HG03066 (cell line): ENCODE results near the gene RHOH.

Experiments used
- ATAC-seq: cut with Tn5 transposase; IDR thresholded peaks from one replicate; pipeline ENCODE4 v1.9.1; 2021; ENCODE audit warnings: low read depth; ENCODE audit not compliant: unreplicated experiment

RHOH gene

DNA sequence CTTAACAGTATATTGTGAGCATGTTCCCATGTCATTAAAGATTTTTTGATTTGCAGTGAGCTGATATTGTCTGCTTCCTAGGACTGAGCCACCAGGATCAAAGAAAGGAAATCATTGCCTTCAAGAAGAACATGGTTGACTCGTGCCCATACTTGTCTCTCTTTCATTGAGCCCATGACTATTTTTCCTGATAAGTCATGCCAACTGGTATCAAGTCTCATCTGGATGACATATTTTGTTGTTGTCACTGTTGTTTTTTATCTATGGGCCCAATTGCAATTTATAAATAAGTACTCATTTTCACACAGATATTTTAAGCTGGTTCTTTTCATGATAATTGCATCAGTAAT lies 10.2 kb upstream of the RHOH start:
- ATAC-seq = no peak

DNA sequence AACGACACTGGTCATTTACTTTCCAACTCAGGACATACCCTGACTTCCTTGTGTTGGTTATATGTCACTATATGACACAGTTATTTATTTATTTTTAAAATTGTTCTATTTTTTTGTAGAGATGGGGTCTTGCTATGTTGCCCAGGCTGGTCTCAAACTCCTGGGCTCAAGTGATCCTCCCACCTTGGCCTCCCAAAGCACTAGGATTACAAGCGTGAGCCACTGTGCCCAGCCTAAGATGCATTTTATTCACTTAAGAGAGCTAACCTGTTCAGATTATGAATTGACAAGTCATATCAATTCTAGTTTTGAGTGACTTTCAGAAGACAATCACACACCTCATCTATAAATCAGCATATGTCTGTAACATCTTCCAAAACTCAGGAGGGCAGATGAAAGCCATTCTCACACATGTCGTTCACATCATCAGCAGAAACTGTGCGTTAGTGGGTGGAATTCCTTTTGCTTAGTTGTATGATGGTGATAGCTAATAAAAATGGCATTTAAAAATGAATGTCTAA lies 9.4 kb upstream of the RHOH start:
- no peak for ATAC-seq

DNA sequence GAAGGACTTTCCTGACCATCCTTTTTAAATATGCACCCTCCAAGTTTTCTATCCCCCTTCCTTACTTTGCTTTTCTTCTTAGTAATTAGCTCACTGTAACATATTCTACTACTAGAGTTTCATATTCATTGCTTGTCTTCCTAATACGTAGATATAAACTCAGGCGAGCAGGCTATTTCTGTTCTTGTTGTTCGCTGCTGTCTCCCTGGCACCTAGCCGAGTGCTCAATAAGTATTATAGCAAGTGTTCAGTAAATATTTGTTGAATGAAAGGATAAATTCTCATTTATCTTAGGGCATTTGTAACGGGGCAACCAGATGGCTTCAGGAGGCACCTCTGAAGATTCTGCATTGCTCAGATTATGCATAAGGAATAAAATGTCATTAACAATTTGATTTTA lies 6.8 kb upstream of the RHOH start:
- no peak for ATAC-seq

DNA sequence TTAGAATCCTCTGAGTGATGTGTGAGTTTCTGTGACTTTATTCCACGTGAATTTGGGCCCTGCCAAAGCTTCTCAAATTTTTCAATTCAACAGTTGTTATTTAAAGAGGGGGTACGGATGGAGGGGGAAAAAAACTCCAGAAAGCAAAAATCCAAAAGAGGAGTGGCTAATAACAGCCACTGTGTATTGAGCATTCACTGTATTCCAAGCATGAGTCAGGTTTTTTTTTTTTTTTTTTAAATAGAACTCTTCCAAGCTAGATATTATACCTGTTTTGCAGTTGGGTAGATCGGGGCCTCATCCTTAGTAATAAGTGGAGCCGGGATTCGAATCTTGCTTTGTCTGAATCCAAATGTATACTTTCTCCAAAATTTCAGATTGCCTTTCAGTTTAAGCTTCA lies 6.4 kb upstream of the RHOH start:
- no peak for ATAC-seq

DNA sequence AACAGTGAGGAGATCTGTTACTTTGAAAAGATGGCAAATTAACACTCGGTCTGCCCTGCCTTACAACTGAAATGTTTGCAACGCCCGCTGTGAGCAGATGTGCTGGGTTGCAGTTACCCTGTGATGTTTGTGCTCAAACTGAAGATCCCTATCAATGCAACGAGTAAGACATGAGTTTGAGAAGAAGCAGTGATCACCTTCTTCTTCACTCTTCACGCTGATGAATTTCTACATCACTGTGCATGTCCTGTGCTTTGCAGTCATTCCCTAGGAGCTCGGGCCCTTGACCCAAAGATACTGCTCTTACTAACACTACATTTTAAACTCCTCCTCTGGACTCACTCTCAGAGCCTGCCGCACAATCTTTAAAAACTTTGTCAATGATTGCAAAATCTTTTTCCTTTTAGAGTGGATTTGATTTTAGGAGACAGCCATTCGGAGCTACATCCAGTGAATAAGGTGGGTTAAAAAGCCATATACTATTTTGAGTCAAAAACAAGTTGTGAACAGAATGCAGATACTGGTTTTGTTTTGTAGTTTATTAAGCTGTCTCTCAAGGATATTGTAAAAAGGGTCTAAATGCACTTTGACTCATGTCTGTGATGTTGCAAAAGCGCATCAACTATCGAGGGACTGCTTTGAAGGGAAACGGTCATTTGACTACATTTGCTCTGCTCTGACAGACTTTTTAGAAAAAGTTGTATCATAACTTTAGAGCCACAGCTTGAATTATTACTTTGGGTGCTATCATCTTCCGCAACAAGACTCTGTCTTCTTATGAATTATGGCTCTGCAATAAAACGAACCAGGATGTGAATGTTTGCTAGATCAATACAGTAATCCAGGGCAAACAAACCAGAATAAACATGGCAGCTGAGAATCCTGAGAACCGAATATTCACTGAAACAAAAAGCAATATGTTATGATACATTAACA lies 5.7 kb upstream of the RHOH start:
- ATAC-seq = no peak

DNA sequence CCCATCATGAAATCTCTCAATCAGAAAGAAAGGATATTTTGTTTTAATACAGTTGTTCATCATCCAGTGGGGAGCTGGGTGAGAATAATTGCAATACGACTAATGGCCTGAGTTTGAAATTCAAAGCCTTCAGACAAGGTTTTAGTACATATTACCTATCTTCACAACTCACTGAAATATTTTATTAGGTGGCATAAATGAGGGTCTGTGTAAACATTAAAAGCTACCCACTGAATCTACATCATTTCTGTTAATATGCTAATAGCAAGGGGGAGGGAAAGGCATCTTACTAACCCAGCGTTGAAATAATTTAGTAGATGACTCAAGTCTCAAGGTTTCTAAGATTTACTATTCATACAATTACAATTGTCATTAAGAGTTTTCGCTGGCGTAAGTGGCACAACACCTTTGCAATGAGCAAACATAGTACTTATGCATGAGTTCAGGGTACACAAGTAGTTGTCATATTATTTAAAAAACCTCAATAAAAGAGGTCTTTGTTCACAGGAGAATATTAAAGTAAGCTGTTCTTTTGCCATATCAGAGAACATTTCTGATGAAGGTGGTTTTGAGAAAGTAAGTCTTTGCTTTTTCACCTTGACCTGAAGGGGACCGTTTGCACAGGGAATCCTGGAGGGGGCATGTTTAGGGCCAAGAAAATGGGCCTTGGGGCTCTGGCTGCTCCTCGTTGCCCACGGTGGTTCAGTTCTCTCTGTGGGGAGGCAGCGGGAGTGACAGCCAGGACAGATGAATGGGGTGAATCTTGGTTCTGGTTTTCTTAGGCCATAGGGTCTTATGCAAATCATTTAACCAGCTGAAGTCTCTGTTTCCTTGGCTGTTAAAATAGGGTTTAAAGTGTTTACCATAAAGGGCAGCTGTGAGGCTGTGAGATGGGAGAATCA lies 4.5 kb upstream of the RHOH start:
- ATAC-seq = peak; percentile 31

DNA sequence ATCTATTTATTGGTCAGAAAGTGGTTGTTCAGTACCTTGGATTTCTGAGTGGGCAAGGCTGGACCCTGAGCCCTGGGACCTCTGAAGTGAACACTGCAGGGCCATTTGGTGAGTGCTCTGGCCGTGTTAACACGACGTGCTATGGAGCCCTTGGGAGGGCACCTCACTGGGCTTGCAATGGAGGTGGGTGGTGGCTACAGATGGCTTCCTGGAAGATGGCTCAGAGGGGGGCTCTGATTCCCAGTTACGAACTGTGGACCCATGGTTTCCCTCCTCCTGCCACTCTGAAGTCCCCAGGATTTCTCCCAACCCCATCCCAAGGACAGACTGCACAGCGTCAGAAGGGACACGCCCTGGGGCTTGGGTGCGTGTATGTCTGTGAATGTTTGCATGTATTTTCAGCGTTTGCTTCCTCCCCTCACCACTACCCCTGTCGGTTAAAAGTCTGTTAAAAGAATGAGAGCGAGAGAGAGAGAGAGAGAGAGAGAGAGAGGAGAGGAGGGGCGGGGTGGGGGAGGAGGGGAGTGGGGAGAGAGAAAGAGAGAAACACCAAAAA lies 3.7 kb upstream of the RHOH start:
- ATAC-seq = peak; percentile 29

DNA sequence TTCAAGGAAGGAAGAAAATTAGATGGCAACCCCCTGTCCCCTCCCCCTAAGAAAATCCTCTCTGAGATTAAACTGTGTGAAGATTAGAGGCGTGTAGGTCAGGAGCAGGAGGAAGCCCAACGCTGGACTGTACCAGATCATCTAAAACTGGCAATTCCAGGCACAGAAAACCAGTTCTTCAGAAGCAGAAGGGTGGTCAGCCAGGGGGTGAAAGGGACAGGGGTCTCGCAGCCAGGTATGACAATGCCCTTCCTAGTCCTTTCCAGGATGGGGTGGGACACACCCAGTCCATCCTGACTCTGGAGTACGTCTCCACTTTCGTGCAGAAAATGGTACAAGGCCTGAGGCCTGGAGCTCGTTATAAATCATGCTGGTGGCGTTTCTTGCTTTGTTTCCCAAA lies 3.3 kb upstream of the RHOH start:
- no peak for ATAC-seq

DNA sequence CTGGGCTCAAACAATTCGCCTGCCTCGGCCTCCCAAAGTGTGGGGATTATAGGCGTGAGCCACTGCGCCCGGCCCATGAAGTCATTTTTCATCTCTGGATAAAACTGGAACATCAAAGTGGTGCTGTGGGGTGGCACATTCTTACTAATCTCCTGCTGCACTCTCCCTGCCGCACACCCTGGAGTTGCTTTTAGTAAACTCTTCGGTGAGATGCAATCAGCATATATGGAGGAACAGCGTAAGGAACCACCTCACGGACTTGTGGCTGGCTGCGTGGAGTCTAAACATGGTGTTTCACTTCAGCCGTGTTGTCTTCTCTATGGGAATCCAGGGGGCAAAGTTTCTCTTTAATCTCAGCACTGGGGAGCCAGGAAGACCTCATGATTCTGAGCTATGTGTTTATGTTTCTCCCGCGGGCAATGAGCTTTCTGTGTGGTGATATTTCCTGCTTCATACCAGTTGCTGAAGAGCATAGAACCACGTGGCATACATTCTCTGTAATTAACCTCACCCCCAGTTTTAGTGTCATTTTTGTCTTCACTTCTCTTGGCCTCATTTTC lies 2.1 kb upstream of the RHOH start:
- ATAC-seq = no peak

DNA sequence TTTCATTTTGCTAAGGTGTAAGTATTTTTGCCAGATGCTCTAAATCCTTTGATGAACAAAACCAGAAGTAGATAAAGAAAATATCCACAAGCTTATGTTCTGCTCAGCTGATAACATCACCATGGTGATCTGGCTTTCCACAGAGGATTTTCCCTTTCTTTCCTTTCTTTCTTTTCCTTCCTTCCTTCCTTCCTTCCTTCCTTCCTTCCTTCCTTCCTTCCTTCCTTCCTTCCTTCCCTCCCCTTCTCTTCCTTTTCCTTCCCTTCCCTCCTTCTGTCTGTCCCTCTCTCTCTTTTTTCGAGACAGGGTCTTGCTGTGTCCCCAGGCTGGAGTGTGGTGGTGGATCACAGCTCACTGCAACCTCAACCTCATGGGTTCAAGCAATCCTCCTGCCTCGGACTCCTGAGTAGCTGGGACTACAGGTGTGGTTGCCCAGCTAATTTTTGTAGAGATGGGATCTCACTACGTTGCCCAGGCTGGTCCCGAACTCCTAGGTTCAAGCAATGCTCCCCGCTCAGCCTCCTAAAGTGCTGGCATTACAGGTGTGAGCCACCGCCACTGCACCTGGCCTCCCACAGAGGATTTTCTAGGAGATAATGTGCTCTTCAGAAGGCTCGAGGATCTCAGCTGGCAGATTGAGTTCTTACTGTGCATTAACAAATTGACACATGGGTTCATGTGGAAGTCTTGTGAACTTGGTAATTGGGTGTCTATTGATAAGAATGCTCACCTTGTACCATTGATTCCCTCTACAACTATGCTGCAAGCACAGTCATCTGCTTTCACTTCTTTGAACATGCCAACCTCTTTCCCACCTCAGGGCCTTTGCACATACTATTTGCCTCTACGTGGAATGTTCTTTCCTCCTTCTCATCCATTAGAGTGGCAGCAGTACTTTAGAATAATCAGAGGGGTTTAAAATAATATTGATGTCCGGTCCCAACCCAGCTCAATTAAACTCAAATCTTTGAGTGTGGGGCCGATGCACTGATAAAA lies 1.4 kb upstream of the RHOH start:
- ATAC-seq = no peak

DNA sequence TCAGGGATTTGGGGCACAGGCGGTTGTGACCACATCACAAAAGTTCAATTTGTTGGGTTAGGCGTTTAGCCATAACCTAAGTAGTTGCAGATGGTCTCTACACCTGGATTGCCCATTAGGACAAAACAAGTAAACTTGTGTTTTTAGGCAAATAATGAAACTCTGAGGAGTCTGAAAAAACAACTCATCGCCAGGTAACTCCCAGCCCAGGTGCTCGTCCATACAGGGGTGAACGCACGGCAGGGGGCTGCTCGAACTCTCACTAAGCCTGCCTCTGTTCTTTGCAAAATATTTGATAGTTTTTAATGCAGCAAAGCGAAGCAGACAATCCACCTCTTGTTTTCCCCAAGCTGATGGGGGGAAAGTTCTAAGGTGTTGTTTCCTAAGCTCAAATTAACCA lies 559 bp upstream of the RHOH start:
- ATAC-seq = no peak

DNA sequence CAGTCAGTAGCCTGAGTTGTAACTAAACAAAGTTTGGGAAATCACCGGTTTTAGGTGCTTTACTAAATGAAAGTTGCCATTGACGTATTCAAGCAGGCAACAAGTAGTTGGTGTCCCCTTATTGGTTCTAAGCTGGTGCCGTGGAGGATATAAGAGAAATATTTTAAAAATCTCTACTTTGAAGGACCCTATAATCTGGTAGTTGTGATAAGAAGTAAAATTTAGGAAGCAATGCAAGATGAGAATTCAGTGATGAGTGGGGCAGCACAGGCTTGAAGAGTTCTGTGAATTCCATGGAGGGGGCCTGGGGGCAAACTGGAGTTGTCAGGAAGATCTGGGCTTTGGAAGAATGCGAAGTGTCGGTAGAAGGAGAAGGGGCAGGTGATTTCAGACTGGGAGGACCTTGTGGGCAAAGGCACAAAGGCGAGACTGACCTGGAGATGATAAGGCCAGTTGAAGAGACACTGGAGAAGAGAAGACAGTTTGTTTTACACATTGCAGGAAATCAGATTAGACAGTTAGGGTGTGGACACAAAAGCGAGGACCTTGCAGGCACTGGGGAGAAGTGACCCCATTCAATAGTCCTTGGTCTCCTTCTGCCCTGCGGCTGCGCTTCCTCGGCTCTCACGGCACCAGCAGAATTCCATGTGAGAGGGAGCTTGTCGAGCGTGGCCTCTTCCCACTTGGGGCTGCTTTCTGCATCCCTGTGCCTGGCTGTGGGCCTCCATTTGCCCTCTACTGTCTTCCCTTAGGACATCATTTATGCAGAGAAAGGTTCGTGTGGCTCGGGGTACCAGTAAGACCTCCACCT lies 1.3 kb downstream of the RHOH start:
- no peak for ATAC-seq

DNA sequence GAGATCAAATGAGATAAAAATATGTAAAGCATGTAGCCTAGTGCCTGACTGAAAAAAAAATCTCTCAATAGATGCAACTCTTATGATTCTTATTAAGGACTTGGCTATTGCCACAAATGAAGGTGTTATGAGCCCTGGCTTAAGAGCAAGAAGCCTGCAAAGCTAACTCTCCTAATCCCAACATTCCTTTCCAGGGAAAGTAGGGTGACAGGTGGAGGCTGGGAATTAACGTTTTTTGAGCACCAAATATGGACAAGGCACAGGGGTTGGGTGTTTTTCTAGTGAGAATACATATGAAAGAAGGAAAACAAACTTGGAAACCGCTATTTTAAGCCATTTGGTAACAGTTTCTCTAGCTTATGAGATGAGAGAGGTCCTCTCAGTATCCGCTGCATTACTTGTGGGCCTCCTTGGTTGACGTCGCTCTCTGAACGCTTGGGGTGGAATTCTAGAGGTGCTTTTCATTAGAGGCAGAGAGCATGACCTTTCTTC lies 2.4 kb downstream of the RHOH start:
- no peak for ATAC-seq

DNA sequence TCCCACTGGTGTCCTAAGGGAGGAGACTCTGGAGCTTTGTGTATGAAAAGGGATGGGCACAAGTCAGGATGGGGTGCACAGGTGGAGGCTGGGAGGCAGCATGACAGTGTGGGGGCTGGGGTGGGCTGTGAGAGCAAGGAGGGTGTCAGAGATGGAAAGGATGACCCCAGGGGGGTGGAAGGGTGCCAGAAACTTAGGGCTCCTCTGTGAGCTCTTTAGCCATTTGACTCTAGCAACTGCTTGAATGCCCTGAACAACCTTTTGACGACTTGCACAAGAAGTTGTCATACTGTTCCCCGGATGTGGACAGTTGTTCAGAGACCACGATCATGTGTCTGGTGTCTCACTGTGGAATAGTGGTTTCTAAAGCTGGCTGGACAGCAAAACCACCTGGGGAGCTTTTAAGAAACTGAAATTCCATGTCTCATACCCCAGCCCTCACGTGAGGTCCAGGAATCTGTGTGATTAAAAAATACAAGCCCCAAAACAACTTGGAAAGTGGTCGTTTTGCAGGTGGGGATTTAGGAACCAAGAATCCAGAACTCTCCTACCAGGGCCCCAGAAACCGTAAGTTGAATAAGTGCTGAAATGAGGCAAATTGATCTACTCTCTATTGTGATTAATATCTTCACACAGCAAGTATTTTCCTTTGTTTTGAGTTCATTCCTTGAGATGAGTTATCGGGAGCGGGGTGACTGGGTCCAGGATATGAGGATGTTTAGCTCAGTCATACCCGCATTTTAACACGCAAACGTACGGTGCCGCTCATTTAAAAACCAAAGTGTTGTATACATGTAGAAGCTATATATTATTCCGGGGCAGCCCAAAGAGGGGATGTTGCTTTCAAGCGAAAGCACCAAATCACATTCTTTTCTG lies 3.4 kb downstream of the RHOH start:
- peak; percentile 50 for ATAC-seq

DNA sequence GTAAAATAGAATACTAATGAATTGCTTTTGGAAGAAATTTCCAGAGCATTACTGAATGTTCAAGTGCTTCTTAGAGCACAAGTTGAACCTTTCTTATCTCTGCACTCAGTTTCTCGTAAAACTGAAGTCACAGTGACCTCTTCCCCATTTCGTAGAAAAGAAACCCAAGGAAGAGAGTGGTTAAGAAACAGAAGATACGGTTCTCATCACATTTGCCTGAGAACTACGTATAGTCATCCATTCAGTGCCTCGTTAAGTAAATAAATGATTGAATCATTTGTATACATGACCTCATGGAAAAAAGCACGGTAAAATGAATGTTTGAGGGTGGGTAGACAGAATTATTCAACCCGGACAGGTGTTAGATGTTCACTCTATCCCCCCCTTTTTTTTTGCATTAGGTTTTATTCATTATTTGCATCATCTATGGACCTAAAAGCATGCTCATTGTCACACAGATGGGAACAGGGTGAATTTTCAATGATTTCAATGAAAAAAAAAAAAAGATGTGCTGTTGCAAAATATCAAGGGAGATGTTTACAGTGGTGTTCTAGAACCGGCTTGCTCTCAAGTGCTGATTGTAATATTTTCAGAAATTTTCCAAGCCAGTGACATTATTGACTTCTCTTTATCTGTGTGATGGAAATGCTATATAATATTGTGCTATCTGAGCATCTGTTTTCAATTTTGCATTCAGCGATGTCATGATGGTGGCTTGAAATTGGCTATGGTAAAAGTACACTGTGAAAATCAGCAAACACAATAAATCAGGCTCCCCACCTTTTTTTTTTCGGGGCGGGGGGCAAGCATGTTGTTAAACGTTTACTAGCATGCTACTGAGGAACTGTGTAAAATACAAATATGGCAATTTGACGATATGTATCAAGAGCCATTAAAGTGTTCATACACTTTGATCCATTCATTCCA lies 4.3 kb downstream of the RHOH start:
- ATAC-seq = no peak

DNA sequence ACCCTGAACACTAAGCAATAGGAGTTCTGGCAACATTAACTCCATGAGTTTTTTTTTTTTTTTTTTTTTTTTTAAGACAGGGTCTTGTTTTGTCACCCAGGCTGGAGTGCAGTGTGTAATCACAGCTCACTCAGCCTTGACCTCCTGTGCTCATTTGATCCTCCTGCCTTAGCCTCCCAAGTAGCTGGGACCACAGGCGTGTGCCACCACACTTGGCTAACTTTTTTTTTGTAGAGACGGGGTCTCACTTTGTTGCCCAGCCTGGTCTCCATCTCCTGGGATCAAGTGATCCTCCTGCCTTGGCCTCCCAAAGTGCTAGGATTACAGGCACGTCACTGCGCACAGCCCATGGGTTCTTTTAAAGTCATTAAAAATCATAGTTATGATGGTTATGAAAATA lies 5.1 kb downstream of the RHOH start:
- no peak for ATAC-seq

DNA sequence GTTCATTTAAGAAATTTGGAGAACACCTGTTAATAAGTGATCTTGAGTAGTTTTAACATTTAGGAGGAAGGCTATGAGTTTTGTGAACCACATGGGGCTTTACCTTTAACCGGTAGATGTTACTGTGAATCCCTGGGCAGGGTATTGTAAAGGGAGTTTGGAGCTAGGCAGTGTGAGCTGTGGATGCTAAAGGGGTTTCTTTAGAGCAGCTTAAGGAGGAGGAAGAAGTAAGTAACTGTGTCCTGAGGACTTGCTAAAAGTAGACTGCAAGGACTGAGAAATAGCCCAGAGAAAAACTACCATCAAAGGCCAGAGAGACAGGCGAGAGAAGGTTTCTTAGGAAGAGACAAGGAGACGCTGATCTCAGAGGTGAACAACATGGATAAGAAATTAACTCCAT lies 5.6 kb downstream of the RHOH start:
- ATAC-seq = no peak
